Panc1 (cell line): ENCODE measurements around the gene CD244. TPM values are rescaled to one million over a fixed set of nuclear protein-coding genes. Genes with fewer than 3 reads are reported as not detected.

Source experiments
- ATAC-seq: fragments of 200-7000 bp; cut with Tn5 transposase; 2 replicates; pipeline ENCODE4 v1.9.1; 2020; ENCODE audit warnings: mild to moderate bottlenecking, moderate library complexity
- BruUV-seq: library from RNA; stranded (reverse); fragments of 400-500 nt; replicated peaks from 2 replicates; lab custom pipeline; 2021; lab: Mats Ljungman, UMichigan
- CTCF ChIA-PET: fragments of 300-600 bp; sonication (Branson Sonifier 250); formaldehyde crosslinking; loops from one replicate; lab custom pipeline; 2022; ENCODE audit warnings: antibody characterized with exemption; lab: Charles Lee
- POLR2A ChIA-PET: fragments of 300-600 bp; sonication (Branson Sonifier 250); formaldehyde crosslinking; loops from one replicate; lab custom pipeline; 2022; ENCODE audit warnings: antibody characterized with exemption; lab: Charles Lee
- DNase-seq: peaks from one replicate; pipeline ENCODE4 v3.0.0-alpha.2; 2010; ENCODE audit warnings: low read depth, low spot score
- H3K27ac ChIP-seq: 2 replicates; pipeline ENCODE4 v1.5.1; 2011; ENCODE audit warnings: mild to moderate bottlenecking, low read length, inconsistent platforms
- H3K27me3 ChIP-seq: fragments of 200-500 bp; sonication (Bioruptor generic); 2 replicates; pipeline ENCODE4 v1.6.0; 2014; ENCODE audit warnings: low read length, inconsistent platforms; ENCODE audit not compliant: control insufficient read depth, insufficient read depth
- H3K36me3 ChIP-seq: fragments of 200-500 bp; sonication (Bioruptor generic); 2 replicates; pipeline ENCODE4 v1.5.1; 2014; ENCODE audit warnings: inconsistent platforms, mild to moderate bottlenecking, low read length, moderate library complexity; ENCODE audit not compliant: control insufficient read depth, insufficient read depth
- H3K4me1 ChIP-seq: 2 replicates; pipeline ENCODE4 v1.5.1; 2011; ENCODE audit warnings: inconsistent platforms, mild to moderate bottlenecking, low read length, moderate library complexity; ENCODE audit not compliant: control insufficient read depth, insufficient read depth
- H3K4me3 ChIP-seq, 2 experiments: 2 replicates each; pipeline ENCODE4 v1.5.1; 2011 to 2012; ENCODE audit warnings: low read depth in 2 of 2, low read length in 2 of 2, mild to moderate bottlenecking in 2 of 2, inconsistent platforms in 1 of 2, moderate library complexity in 1 of 2
- H3K9me3 ChIP-seq: fragments of 200-500 bp; sonication (Bioruptor generic); 2 replicates; pipeline ENCODE4 v1.5.1; 2014; ENCODE audit warnings: low read depth, mild to moderate bottlenecking, inconsistent platforms, low read length, moderate library complexity; ENCODE audit not compliant: control insufficient read depth, insufficient read depth
- CTCF ChIP-seq: fragments of 450-650 bp; IDR thresholded peaks from 2 replicates; pipeline ENCODE4 v1.5.1; 2017; ENCODE audit warnings: mild to moderate bottlenecking
- POLR2AphosphoS5 ChIP-seq: IDR thresholded peaks from 2 replicates; pipeline ENCODE4 v1.6.1; 2012; ENCODE audit warnings: mild to moderate bottlenecking, low read depth, low read length, moderate library complexity
- REST ChIP-seq, 2 experiments: IDR thresholded peaks; 2 replicates each; pipeline ENCODE4 v1.6.1; 2011 to 2012; ENCODE audit warnings: low read depth in 2 of 2, control low read depth in 1 of 2, low read length in 1 of 2, mild to moderate bottlenecking in 1 of 2, moderate library complexity in 1 of 2; ENCODE audit not compliant: insufficient read depth in 1 of 2
- SIN3A ChIP-seq: IDR thresholded peaks from 2 replicates; pipeline ENCODE4 v1.6.1; 2012; ENCODE audit warnings: low read depth, mild to moderate bottlenecking, low read length, moderate library complexity, borderline replicate concordance; ENCODE audit not compliant: insufficient read depth
- TCF7L2 ChIP-seq: IDR thresholded peaks from 2 replicates; pipeline ENCODE4 v1.6.1; 2011; ENCODE audit warnings: mild to moderate bottlenecking, low read depth, low read length, inconsistent platforms
- in situ Hi-C: cut with HindIII; loops from 2 replicates; pipeline ENCODE4 v1.10.0; 2016; ENCODE audit warnings: low sequenced_read_pairs, low pct_unique_long_range_greater_than_20kb
- intact Hi-C: fragments of 100-400 bp; cut with micrococcal nuclease; formaldehyde crosslinking; loops from one replicate; pipeline ENCODE4 v1.10.0; 2022; ENCODE audit not compliant: unreplicated experiment
- total RNA-seq: library from RNA; stranded (reverse); gene quantifications from one replicate; pipeline ENCODE4 v1.2.1, GENCODE V29; 2021; ENCODE audit not compliant: unreplicated experiment

CD244 gene
- total RNA-seq, 1 experiment from 2014 or later: not detected

- no peaks in the 10 kb centered on the region for H3K9me3 ChIP-seq
- BruUV-seq: no TSS peak
- CTCF ChIA-PET: no interaction called here
- intact Hi-C loops: no loop called here
- POLR2A ChIA-PET: no interaction called here
- ATAC-seq (no peak), DNase-seq (no peak)
- no peak for TF ChIP-seq REST (IDR thresholded peaks at IDR 0.05; ENCODE audit: insufficient read depth in 1 of 2, low read depth in 2 of 2, low read length in 1 of 2)
- no peak for TF ChIP-seq CTCF
- no peak overlapping the region for H3K4me3 ChIP-seq
- H3K27ac ChIP-seq: no peak overlapping the region
- in situ Hi-C loops: no loop called here
- 0 out of 2 replicates have a peak, but pooled peaks cover 6% of the 10 kb centered on the region for H3K27me3 ChIP-seq
- no peaks in the 10 kb centered on the region for H3K36me3 ChIP-seq
- no peaks in the 10 kb centered on the region for H3K4me1 ChIP-seq
Measured at GRCh38 chr1:160853754-160854153, 8.9 kb downstream of the CD244 start.

GRCh38 chr1:160853014-160853413, 9.7 kb downstream of the CD244 start:
- no peak for ATAC-seq
- CTCF ChIA-PET: no interaction called here
- in situ Hi-C loops: no loop called here

More at GRCh38 chr1:160853014-160853413, 9.7 kb downstream of the CD244 start:
- BruUV-seq: no TSS peak
- intact Hi-C loops: no loop called here
- no peaks in the 10 kb centered on the region for H3K4me1 ChIP-seq
- DNase-seq: no peak
- H3K9me3 ChIP-seq: no peaks in the 10 kb centered on the region
- no peak for TF ChIP-seq POLR2AphosphoS5
- no peak for TF ChIP-seq TCF7L2
- TF ChIP-seq CTCF: no peak
- no peak for TF ChIP-seq REST (IDR thresholded peaks at IDR 0.05; ENCODE audit: insufficient read depth in 1 of 2, low read depth in 2 of 2, low read length in 1 of 2)
- no peak for TF ChIP-seq SIN3A
- H3K27ac ChIP-seq: no peak overlapping the region
- H3K4me3 ChIP-seq: no peak overlapping the region
- 0 out of 2 replicates have a peak, but pooled peaks cover 6% of the 10 kb centered on the region for H3K27me3 ChIP-seq
- H3K36me3 ChIP-seq: no peaks in the 10 kb centered on the region
- POLR2A ChIA-PET: no interaction called here
